Erythroblast (primary cell): Measurements from ENCODE around the gene FLT3LG.

Experiments used
- GATA1 ChIP-seq: IDR thresholded peaks from 2 replicates; pipeline ENCODE4 v1.6.1; 2011; ENCODE audit warnings: low read depth, mild to moderate bottlenecking, control low read depth, low read length, moderate library complexity
- POLR2A ChIP-seq: IDR thresholded peaks from 2 replicates; pipeline ENCODE4 v1.6.1; 2011; ENCODE audit warnings: mild to moderate bottlenecking, low read length

DNA sequence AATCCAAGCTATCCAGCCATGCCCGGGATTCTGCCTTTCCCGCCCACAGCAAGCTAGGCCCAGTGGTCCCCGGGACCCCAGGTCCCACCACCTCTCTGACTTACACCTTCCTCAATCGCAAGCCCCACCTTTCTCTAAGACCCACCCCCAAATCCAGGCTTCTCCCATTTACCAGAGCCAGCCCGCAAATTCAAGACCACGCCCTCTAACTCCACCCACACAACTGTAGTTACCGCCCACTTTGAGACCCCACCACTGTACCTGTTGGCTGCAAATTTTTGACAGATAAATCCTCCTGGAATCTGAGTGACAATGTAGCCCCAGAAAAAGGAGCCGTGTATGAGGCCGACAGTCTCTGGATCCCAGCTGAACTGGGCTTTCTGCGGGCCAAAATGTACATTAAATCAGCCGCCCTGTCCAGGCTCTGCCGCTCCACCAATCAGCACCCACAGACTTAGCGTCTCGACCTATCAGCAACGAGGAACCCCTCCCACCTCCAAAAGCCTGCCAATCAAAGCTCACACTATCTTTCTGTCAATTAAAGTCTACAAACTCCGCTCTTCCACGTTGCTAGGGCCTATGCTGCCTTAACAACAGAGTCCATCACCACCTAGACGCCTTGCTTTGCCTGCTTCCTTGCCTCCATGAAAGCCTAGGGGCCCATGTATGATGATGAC is 39.0 kb upstream of the FLT3LG start:
- no peak for TF ChIP-seq POLR2A
- no peak for TF ChIP-seq GATA1
